DOHH2 (cell line): ENCODE measurements around the gene MEX3D.

ENCODE experiments used
- H3F3A ChIP-seq: fragments of 200-600 bp; sonication (generic), shearing (Covaris generic); 2 replicates; pipeline ENCODE4 v1.6.0; 2016; ENCODE audit warnings: antibody characterized with exemption, mild to moderate bottlenecking; ENCODE audit not compliant: control insufficient read depth, insufficient read depth
- H3K27ac ChIP-seq: fragments of 200-600 bp; sonication (generic); 2 replicates; pipeline ENCODE4 v1.5.1; 2014; ENCODE audit warnings: low read depth, mild to moderate bottlenecking, low read length, moderate library complexity
- H3K27me3 ChIP-seq: fragments of 200-600 bp; sonication (generic); 2 replicates; pipeline ENCODE4 v1.6.1; 2014; ENCODE audit warnings: mild to moderate bottlenecking, low read length, mixed read lengths; ENCODE audit not compliant: control insufficient read depth
- H3K36me3 ChIP-seq: fragments of 200-600 bp; sonication (generic); 2 replicates; pipeline ENCODE4 v1.6.1; 2014; ENCODE audit warnings: mild to moderate bottlenecking, low read length, moderate library complexity, mixed read lengths; ENCODE audit not compliant: control insufficient read depth
- H3K4me1 ChIP-seq: fragments of 200-600 bp; sonication (generic); 2 replicates; pipeline ENCODE4 v1.6.1; 2014; ENCODE audit warnings: mild to moderate bottlenecking, low read length, mixed read lengths; ENCODE audit not compliant: control insufficient read depth
- H3K4me2 ChIP-seq: fragments of 200-600 bp; sonication (generic); 2 replicates; pipeline ENCODE4 v1.6.0; 2014; ENCODE audit warnings: mild to moderate bottlenecking, low read length, moderate library complexity
- H3K4me3 ChIP-seq: fragments of 200-600 bp; sonication (generic); 2 replicates; pipeline ENCODE4 v1.5.1; 2014; ENCODE audit warnings: mild to moderate bottlenecking, low read length, mixed read lengths
- H3K79me2 ChIP-seq: fragments of 200-600 bp; sonication (generic); 2 replicates; pipeline ENCODE4 v1.6.1; 2014; ENCODE audit warnings: mild to moderate bottlenecking, low read length, mixed read lengths; ENCODE audit not compliant: control insufficient read depth
- H3K9me2 ChIP-seq: fragments of 200-600 bp; sonication (generic); replicated peaks from 2 replicates; pipeline ENCODE4 v1.6.1; 2014; ENCODE audit warnings: mild to moderate bottlenecking, low read length, mixed read lengths; ENCODE audit not compliant: control insufficient read depth
- H3K9me3 ChIP-seq: fragments of 200-600 bp; sonication (generic); 2 replicates; pipeline ENCODE4 v1.6.1; 2014; ENCODE audit warnings: antibody characterized with exemption, low read length, mixed read lengths; ENCODE audit not compliant: control insufficient read depth, insufficient read depth
- H4K20me1 ChIP-seq: fragments of 200-600 bp; sonication (generic); 2 replicates; pipeline ENCODE4 v1.6.0; 2014; ENCODE audit warnings: low read depth, mild to moderate bottlenecking, antibody characterized with exemption, low read length, moderate library complexity; ENCODE audit not compliant: control insufficient read depth, insufficient read depth
- EZH2phosphoT487 ChIP-seq: fragments of 200-600 bp; sonication (generic); IDR thresholded peaks from 2 replicates; pipeline ENCODE4 v1.6.1; 2017; ENCODE audit warnings: borderline replicate concordance, mild to moderate bottlenecking, antibody characterized with exemption, low read length, moderate library complexity, mixed read lengths
- TF ChIP-seq, protein P1 (sequence below): fragments of 200-600 bp; sonication (generic); IDR thresholded peaks from one replicate; pipeline ENCODE4 v1.5.1; 2014; ENCODE audit warnings: antibody characterized with exemption, mild to moderate bottlenecking, low read depth, low read length; ENCODE audit not compliant: poor library complexity, severe bottlenecking

Gene MEX3D

DNA sequence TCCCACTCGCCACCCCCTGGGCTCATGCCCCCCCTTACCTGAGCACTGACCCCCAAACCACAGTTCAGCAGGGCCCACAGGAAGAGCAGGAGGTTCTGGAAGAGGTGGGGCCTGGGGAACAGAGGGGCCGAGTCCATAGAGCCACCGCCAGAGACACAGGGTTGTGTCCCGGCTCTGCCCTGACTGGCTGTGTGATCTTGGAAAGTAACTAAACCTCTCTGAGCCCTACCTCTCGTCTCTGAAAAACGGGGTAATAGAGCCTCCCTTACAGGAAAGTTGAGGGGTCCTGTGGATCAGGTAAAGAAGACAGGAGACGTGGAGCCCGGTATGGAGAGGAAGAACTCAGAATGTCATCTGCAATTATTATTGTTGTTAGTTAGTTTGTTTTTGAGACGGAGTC lies 57.3 kb downstream of the MEX3D start:
- no peak overlapping the region for H3K27ac ChIP-seq
- no peaks in the 10 kb centered on the region for H3K9me2 ChIP-seq
- H3K79me2 ChIP-seq = no peaks in the 10 kb centered on the region
- H3K4me2 ChIP-seq = no peak overlapping the region
- TF ChIP-seq EZH2phosphoT487 = no peak
- TF ChIP-seq, protein P1, sequence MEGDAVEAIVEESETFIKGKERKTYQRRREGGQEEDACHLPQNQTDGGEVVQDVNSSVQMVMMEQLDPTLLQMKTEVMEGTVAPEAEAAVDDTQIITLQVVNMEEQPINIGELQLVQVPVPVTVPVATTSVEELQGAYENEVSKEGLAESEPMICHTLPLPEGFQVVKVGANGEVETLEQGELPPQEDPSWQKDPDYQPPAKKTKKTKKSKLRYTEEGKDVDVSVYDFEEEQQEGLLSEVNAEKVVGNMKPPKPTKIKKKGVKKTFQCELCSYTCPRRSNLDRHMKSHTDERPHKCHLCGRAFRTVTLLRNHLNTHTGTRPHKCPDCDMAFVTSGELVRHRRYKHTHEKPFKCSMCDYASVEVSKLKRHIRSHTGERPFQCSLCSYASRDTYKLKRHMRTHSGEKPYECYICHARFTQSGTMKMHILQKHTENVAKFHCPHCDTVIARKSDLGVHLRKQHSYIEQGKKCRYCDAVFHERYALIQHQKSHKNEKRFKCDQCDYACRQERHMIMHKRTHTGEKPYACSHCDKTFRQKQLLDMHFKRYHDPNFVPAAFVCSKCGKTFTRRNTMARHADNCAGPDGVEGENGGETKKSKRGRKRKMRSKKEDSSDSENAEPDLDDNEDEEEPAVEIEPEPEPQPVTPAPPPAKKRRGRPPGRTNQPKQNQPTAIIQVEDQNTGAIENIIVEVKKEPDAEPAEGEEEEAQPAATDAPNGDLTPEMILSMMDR = no peak
- 0 out of 2 replicates have a peak, but pooled peaks cover 3% of the 10 kb centered on the region for H4K20me1 ChIP-seq
- H3K9me3 ChIP-seq = peaks cover 6% of the 10 kb centered on the region; the same call in 1 of the 2 replicates
- H3K36me3 ChIP-seq = no peaks in the 10 kb centered on the region
- no peaks in the 10 kb centered on the region for H3F3A ChIP-seq
- peaks cover 10% of the 10 kb centered on the region for H3K4me1 ChIP-seq
- H3K4me3 ChIP-seq = no peak overlapping the region
- H3K27me3 ChIP-seq = peaks cover 22% of the 10 kb centered on the region

GRCh38 chr19:1510442-1510806 lies 57.7 kb downstream of the MEX3D start:
- Histone ChIP-seq H3K79me2 (no peaks in the 10 kb centered on the region), H3K36me3 (no peaks in the 10 kb centered on the region), H3K4me1 (peaks cover 10% of the 10 kb centered on the region), H3K4me2 (no peak overlapping the region), H3F3A (no peaks in the 10 kb centered on the region), H4K20me1 (0 out of 2 replicates have a peak, but pooled peaks cover 3% of the 10 kb centered on the region), H3K4me3 (no peak overlapping the region), H3K9me3 (peaks cover 6% of the 10 kb centered on the region; the same call in 1 of the 2 replicates), H3K9me2 (no peaks in the 10 kb centered on the region), H3K27me3 (peaks cover 22% of the 10 kb centered on the region), H3K27ac (no peak overlapping the region)
- TF ChIP-seq, protein P1 = no peak
- no peak for TF ChIP-seq EZH2phosphoT487

DNA sequence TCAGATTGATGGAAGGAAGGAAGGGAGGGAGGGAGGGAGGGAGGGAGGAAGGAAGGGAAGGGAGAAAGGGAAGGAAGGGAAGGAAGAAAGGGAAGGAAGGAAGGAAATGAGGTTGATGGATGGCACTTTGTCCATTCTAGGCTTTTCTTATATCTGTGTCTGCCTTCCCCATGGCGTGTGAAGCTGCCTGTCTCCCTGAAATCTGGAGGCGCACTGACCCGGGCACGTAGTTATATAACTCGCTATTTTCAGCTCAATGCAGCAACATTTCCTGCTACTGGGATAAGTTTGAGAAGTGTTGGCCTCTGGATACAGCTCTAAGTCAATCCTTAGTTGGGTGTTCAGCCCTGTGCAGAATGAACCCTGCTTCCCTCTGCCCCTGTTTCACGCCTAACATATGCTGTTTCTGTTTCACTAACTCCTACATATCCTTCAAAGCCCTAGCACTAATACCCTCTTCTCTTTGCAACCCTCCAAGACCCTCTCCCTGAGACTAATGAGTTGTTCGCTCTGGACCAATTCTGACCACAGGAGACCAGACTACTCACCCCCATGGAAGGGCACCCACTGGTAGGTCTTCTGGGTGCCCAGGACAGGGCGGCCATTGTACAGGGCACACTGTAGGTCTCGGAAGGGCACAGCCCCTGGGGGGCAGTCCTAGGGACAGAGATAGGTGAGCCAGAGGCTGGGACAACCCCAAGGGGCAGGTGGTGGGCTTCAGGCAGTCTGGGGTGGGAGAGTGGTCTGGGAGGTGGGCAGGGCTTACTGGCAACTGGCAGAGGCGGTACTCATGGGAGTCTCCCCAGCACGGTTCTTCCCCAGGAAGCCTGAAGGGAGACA lies 58.3 kb downstream of the MEX3D start:
- peaks cover 22% of the 10 kb centered on the region for H3K27me3 ChIP-seq
- H3K4me3 ChIP-seq = no peak overlapping the region
- 0 out of 2 replicates have a peak, but pooled peaks cover 3% of the 10 kb centered on the region for H4K20me1 ChIP-seq
- H3K9me2 ChIP-seq = no peaks in the 10 kb centered on the region
- H3K36me3 ChIP-seq = no peaks in the 10 kb centered on the region
- H3K4me2 ChIP-seq = no peak overlapping the region
- H3F3A ChIP-seq = no peaks in the 10 kb centered on the region
- no peaks in the 10 kb centered on the region for H3K79me2 ChIP-seq
- H3K9me3 ChIP-seq = peaks cover 6% of the 10 kb centered on the region; the same call in 1 of the 2 replicates
- peaks cover 10% of the 10 kb centered on the region for H3K4me1 ChIP-seq
- no peak overlapping the region for H3K27ac ChIP-seq
- TF ChIP-seq, protein P1 = no peak
- no peak for TF ChIP-seq EZH2phosphoT487
